Sigmoid colon (tissue), 4 donors: Measurements from ENCODE around the gene TNIK.

Experiments
- EP300 ChIP-seq, 4 donors: sonication (generic); formaldehyde crosslinking; IDR thresholded peaks; one replicate each; pipeline ENCODE4 v1.6.1; 2017; ENCODE audit warnings: antibody characterized with exemption in 4 of 4
- POLR2A ChIP-seq, 2 donors: fragments of 450-650 bp; IDR thresholded peaks; one replicate each; pipeline ENCODE4 v1.6.1; 2016; ENCODE audit warnings: antibody characterized with exemption in 2 of 2, mild to moderate bottlenecking in 2 of 2, moderate library complexity in 2 of 2
- POLR2AphosphoS5 ChIP-seq, 4 donors: sonication (generic); formaldehyde crosslinking; IDR thresholded peaks; one replicate each; pipeline ENCODE4 v1.6.1; 2017; ENCODE audit warnings: antibody characterized with exemption in 4 of 4
- TF ChIP-seq, protein P1 (sequence below), 4 experiments: fragments of 450-650 bp in 3 of 4; fragments of 200-600 bp in 1 of 4; IDR thresholded peaks; one replicate each; pipeline ENCODE4 v1.5.1; 2016 to 2019; ENCODE audit warnings: antibody characterized with exemption in 4 of 4, mild to moderate bottlenecking in 3 of 4, moderate library complexity in 2 of 4

DNA sequence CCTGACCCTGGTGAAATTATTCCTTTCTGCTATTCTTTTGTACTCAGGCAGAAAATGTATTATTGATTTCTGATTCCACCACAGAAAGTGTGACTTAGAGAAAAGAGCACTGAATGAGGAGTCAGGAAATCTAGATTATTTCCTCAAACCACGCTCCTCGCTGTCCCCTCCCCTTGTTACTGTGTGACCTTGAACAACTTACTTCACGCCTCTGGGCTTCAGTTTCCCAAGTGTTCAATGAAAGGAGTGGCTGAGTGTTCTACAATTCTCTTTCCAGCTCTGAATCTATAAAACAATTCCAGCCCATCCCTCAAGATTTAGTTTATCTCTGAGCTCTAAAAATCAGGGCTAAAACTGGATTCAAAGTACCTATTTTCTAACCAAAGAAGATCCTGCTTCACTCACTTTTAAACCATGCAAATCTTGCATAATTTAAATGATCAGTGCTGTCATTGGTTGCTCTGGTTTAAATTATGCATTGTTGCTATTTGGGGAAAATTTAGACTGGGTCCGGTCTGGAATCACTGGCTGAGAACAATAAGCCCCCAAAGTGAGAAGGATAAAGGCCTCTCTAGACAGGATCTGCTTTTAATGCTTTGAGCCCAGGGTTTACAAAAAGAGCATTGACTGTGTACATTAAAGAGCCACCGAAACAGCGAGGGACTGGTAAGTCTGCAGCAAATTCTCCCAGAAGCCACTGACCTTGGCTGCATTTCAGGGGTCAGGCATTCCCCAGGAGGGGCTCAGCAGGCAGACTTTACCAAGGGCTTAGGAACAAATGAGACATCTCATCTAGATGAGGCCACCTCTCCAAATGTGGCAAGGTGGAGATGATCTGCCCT lies 3.2 kb downstream of the TNIK start:
- TF ChIP-seq, protein P1, sequence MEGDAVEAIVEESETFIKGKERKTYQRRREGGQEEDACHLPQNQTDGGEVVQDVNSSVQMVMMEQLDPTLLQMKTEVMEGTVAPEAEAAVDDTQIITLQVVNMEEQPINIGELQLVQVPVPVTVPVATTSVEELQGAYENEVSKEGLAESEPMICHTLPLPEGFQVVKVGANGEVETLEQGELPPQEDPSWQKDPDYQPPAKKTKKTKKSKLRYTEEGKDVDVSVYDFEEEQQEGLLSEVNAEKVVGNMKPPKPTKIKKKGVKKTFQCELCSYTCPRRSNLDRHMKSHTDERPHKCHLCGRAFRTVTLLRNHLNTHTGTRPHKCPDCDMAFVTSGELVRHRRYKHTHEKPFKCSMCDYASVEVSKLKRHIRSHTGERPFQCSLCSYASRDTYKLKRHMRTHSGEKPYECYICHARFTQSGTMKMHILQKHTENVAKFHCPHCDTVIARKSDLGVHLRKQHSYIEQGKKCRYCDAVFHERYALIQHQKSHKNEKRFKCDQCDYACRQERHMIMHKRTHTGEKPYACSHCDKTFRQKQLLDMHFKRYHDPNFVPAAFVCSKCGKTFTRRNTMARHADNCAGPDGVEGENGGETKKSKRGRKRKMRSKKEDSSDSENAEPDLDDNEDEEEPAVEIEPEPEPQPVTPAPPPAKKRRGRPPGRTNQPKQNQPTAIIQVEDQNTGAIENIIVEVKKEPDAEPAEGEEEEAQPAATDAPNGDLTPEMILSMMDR (IDR thresholded peaks at IDR 0.05): no peak
- no peak for TF ChIP-seq EP300 (IDR thresholded peaks at IDR 0.05)
- TF ChIP-seq POLR2A (IDR thresholded peaks at IDR 0.05): no peak
- TF ChIP-seq POLR2AphosphoS5 (IDR thresholded peaks at IDR 0.05): no peak
